OCI-LY7 (cell line): ENCODE measurements around the gene TMEM258. TPM values are rescaled to one million over a fixed set of nuclear protein-coding genes. Genes with fewer than 3 reads are reported as not detected.

Source experiments
- BruUV-seq: library from RNA; stranded (reverse); fragments of 400-500 nt; replicated peaks from 2 replicates; lab custom pipeline; 2021; lab: Mats Ljungman, UMichigan
- CTCF ChIA-PET: fragments of 300-600 bp; sonication (Branson Sonifier 250); formaldehyde crosslinking; loops from one replicate; lab custom pipeline; 2022; ENCODE audit warnings: antibody characterized with exemption; ENCODE audit not compliant: unreplicated experiment; lab: Charles Lee
- POLR2A ChIA-PET: fragments of 300-600 bp; sonication (Branson Sonifier 250); formaldehyde crosslinking; loops from one replicate; lab custom pipeline; 2022; ENCODE audit warnings: antibody characterized with exemption; lab: Charles Lee
- DNase-seq: peaks from one replicate; pipeline ENCODE4 v3.0.0-alpha.2; 2015; ENCODE audit warnings: low spot score
- H2AFZ ChIP-seq: fragments of 200-600 bp; sonication (generic), shearing (Covaris generic); 2 replicates; pipeline ENCODE4 v1.6.1; 2014; ENCODE audit warnings: mild to moderate bottlenecking, antibody characterized with exemption, low read length, moderate library complexity
- H3K27ac ChIP-seq: fragments of 200-600 bp; sonication (generic); 2 replicates; pipeline ENCODE4 v1.5.1; 2014; ENCODE audit warnings: mixed run types, low read depth, mild to moderate bottlenecking, moderate library complexity, low read length, inconsistent platforms; ENCODE audit not compliant: poor library complexity, severe bottlenecking
- H3K36me3 ChIP-seq: fragments of 200-600 bp; sonication (generic); 2 replicates; pipeline ENCODE4 v1.6.1; 2014; ENCODE audit warnings: mild to moderate bottlenecking, antibody characterized with exemption, low read length, moderate library complexity, mixed read lengths; ENCODE audit not compliant: insufficient read depth
- H3K4me1 ChIP-seq: fragments of 200-600 bp; sonication (generic); 2 replicates; pipeline ENCODE4 v1.5.1; 2014; ENCODE audit warnings: mild to moderate bottlenecking, low read length; ENCODE audit not compliant: insufficient read depth, poor library complexity, severe bottlenecking
- H3K4me2 ChIP-seq: fragments of 200-600 bp; sonication (generic); 2 replicates; pipeline ENCODE4 v1.6.1; 2014; ENCODE audit warnings: mild to moderate bottlenecking, low read length
- H3K4me3 ChIP-seq: fragments of 200-600 bp; sonication (generic); 2 replicates; pipeline ENCODE4 v1.5.1; 2014; ENCODE audit warnings: mild to moderate bottlenecking, low read depth, low read length; ENCODE audit not compliant: poor library complexity, severe bottlenecking
- H3K79me2 ChIP-seq: fragments of 200-600 bp; sonication (generic); 2 replicates; pipeline ENCODE4 v1.6.1; 2016; ENCODE audit warnings: low read depth, mild to moderate bottlenecking, low read length, moderate library complexity, mixed read lengths; ENCODE audit not compliant: insufficient read depth
- H3K9me2 ChIP-seq: fragments of 200-600 bp; sonication (generic); 2 replicates; pipeline ENCODE4 v1.6.1; 2016; ENCODE audit warnings: mild to moderate bottlenecking, low read length, mixed read lengths; ENCODE audit not compliant: insufficient read depth
- H3K9me3 ChIP-seq: fragments of 200-600 bp; sonication (generic); 2 replicates; pipeline ENCODE4 v1.6.1; 2014; ENCODE audit warnings: mild to moderate bottlenecking, mixed run types, low read length, mixed read lengths
- H4K20me1 ChIP-seq: fragments of 200-600 bp; sonication (generic); 2 replicates; pipeline ENCODE4 v1.6.1; 2014; ENCODE audit warnings: mild to moderate bottlenecking, antibody characterized with exemption, low read length, moderate library complexity, mixed read lengths; ENCODE audit not compliant: insufficient read depth
- EZH2phosphoT487 ChIP-seq: fragments of 200-600 bp; sonication (generic); IDR thresholded peaks from 2 replicates; pipeline ENCODE4 v1.6.1; 2018; ENCODE audit warnings: low read depth, borderline replicate concordance, mild to moderate bottlenecking, mixed run types, antibody characterized with exemption, low read length, moderate library complexity, mixed read lengths
- intact Hi-C: fragments of 100-400 bp; cut with micrococcal nuclease; formaldehyde crosslinking; loops from one replicate; pipeline ENCODE4 v1.10.0; 2022; ENCODE audit not compliant: unreplicated experiment
- total RNA-seq, 2 experiments: library from RNA; depleted of rRNA in 1 of 2; stranded (reverse); fragments of >200 nt in 1 of 2; shearing (Covaris generic) in 1 of 2; gene quantifications; 2 replicates each; pipeline ENCODE4 v1.2.3, GENCODE V29; 2014 to 2022
- TF ChIP-seq, protein P1 (sequence below): fragments of 200-600 bp; sonication (generic); conservative IDR thresholded peaks from 2 replicates; pipeline ENCODE4 v1.5.1; 2014; ENCODE audit warnings: mild to moderate bottlenecking, antibody characterized with exemption, low read length, moderate library complexity, mixed read lengths

Gene TMEM258
- total RNA-seq, 2 experiments from 2014 or later, result 174 TPM

- Histone ChIP-seq H2AFZ (no peak overlapping the region), H3K9me2 (no peaks in the 10 kb centered on the region), H3K4me3 (no peak overlapping the region), H3K9me3 (no peaks in the 10 kb centered on the region), H4K20me1 (no peaks in the 10 kb centered on the region), H3K4me2 (no peak overlapping the region), H3K4me1 (no peaks in the 10 kb centered on the region), H3K36me3 (no peaks in the 10 kb centered on the region), H3K27ac (no peak overlapping the region), H3K79me2 (no peaks in the 10 kb centered on the region)
- TF ChIP-seq, protein P1, sequence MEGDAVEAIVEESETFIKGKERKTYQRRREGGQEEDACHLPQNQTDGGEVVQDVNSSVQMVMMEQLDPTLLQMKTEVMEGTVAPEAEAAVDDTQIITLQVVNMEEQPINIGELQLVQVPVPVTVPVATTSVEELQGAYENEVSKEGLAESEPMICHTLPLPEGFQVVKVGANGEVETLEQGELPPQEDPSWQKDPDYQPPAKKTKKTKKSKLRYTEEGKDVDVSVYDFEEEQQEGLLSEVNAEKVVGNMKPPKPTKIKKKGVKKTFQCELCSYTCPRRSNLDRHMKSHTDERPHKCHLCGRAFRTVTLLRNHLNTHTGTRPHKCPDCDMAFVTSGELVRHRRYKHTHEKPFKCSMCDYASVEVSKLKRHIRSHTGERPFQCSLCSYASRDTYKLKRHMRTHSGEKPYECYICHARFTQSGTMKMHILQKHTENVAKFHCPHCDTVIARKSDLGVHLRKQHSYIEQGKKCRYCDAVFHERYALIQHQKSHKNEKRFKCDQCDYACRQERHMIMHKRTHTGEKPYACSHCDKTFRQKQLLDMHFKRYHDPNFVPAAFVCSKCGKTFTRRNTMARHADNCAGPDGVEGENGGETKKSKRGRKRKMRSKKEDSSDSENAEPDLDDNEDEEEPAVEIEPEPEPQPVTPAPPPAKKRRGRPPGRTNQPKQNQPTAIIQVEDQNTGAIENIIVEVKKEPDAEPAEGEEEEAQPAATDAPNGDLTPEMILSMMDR, result no peak
- TF ChIP-seq EZH2phosphoT487, result no peak
- no peak for DNase-seq
- CTCF ChIA-PET, result no interaction called here
- no TSS peak for BruUV-seq
- intact Hi-C loops, result no loop called here
- POLR2A ChIA-PET, result no interaction called here
Measured at GRCh38 chr11:61763930-61764605, 28.3 kb downstream of the TMEM258 start.

GRCh38 chr11:61762798-61763197 is 29.6 kb downstream of the TMEM258 start:
- Histone ChIP-seq H3K4me3 (no peak overlapping the region), H3K4me2 (no peak overlapping the region), H4K20me1 (no peaks in the 10 kb centered on the region), H3K36me3 (no peaks in the 10 kb centered on the region), H3K4me1 (no peaks in the 10 kb centered on the region), H3K9me2 (no peaks in the 10 kb centered on the region), H2AFZ (no peak overlapping the region), H3K9me3 (no peaks in the 10 kb centered on the region), H3K79me2 (no peaks in the 10 kb centered on the region), H3K27ac (no peak overlapping the region)
- ChIA-PET POLR2A (no interaction called here), CTCF (no interaction called here)
- no peak for TF ChIP-seq EZH2phosphoT487
- TF ChIP-seq, protein P1, result no peak
- intact Hi-C loops, result no loop called here
- DNase-seq, result no peak
- BruUV-seq, result no TSS peak

GRCh38 chr11:61762223-61762615 is 30.2 kb downstream of the TMEM258 start:
- H3K9me2 ChIP-seq, result no peaks in the 10 kb centered on the region
- no peaks in the 10 kb centered on the region for H3K79me2 ChIP-seq
- ChIA-PET CTCF (no interaction called here), POLR2A (no interaction called here)
- intact Hi-C loops, result no loop called here
- TF ChIP-seq EZH2phosphoT487, result no peak
- TF ChIP-seq, protein P1, result no peak
- no peaks in the 10 kb centered on the region for H3K9me3 ChIP-seq
- H4K20me1 ChIP-seq, result no peaks in the 10 kb centered on the region
- H3K4me2 ChIP-seq, result no peak overlapping the region
- H3K27ac ChIP-seq, result no peak overlapping the region
- no TSS peak for BruUV-seq
- no peak for DNase-seq
- no peaks in the 10 kb centered on the region for H3K36me3 ChIP-seq
- no peaks in the 10 kb centered on the region for H3K4me1 ChIP-seq
- H2AFZ ChIP-seq, result no peak overlapping the region
- H3K4me3 ChIP-seq, result no peak overlapping the region
